ENCODE measurements around the gene ALDH1L2.

GRCh38 chr12:105100998-105101397 lies 16.7 kb upstream of the ALDH1L2 start:
- TF ChIP-seq CTCF (IDR thresholded peaks at IDR 0.05) (no peak), POLR2A (IDR thresholded peaks at IDR 0.05) (no peak)

All from suprapubic skin (tissue), 3 donors.